GM21526 (cell line): ENCODE data around the gene TMEM192.
"Not testable (repeated sequence)": the region's sequence is repeated elsewhere in the genome, so short reads cannot be mapped to it uniquely, and the experiment has no call there.

Source experiments
- ATAC-seq: cut with Tn5 transposase; IDR thresholded peaks from one replicate; pipeline ENCODE4 v1.9.1; 2021; ENCODE audit warnings: moderate library complexity; ENCODE audit not compliant: unreplicated experiment, low FRiP score

The TMEM192 gene

DNA sequence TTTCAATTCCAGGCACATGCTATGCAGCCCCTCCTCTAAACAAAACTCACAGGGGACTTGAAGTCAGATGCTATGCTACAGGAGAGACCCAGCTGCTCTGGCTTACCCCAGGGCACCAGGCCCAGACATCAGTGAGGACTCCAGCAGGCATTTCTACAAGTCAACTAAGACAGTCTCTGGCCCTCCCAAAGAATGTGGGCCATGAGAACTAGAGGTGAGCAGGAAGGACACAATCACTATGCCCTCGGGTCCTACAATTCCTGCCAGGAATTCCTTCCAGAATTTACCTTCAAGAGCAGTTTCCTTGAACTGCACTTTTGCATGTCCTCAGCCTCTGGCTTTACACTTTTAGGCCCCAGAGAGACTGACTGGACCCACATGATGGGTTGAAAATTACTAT lies 17.4 kb downstream of the TMEM192 start:
- ATAC-seq, result no peak

DNA sequence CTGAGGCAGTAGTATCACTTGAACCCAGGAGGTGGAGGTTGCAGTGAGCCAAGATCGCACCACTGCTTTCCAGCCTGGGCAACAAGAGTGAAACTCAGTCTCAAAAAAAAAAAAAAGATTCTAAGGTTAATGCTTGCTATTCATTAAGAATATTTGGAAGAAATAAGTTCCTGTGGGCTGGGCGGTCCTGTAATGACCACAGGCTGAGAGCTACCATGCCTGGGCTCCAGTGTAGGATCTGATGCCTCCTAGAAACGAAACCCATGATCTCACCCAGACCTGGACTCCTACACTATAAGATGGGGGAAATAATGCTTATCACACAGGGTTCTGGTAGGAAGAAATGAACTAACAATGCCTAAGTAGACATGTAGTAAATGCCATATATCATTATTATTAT lies 17.8 kb downstream of the TMEM192 start:
- no peak for ATAC-seq

DNA sequence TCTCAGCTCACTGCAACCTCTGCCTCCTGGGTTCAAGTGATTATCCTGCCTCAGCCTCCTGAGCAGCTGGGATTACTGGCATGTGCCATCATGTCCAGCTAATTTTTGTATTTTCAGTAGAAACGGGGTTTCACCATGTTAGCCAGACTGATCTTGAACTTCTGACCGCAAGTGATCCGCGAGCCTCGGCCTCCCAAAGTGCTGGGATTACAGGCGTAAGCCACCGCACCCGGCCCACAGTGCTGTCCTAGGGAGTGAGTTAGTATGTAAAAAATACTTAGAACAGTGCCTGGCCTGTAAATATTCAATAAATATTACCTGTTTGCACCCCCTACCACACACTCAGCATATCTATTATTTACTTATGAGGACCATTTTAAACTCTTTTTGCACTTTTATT lies 20.5 kb downstream of the TMEM192 start:
- ATAC-seq, result not testable (repeated sequence)

DNA sequence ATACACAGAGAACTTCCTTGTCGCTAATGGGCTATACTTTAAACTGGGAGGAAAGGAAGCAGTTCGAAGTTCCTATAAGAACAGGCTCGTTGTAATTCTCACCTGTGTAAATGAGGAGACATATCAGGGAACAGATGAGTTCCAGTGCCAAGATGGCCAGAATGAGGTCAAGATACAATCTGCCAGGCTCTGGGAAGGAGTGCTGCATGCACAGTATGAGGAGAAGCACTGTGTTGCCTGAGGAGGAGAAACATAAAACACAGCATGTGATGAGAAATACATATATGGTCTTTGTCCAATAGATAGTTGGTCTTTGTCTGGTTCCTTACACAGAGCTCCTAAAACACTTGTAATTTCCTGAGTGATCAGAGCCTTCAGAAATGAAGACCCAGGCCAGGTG lies 24.3 kb downstream of the TMEM192 start:
- no peak for ATAC-seq

DNA sequence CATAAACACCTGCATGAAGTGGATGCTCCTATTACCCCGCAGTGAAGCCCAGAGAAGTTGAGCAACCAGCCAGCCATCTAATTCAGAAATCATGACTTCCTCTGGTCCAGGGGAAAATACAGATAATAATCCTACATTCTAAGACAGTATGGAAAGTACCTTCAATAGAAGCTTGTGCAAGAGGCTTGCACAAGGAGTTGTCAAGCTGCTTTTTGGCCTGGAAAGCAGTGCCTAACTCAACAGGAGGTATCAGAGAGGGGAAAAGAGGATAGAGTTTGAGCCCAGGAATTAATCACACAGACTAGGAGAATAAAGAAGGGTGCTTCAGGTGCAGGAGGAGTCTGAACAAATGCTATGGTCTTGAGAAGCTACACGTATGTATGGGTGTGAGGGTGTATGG lies 26.7 kb downstream of the TMEM192 start:
- no peak for ATAC-seq

DNA sequence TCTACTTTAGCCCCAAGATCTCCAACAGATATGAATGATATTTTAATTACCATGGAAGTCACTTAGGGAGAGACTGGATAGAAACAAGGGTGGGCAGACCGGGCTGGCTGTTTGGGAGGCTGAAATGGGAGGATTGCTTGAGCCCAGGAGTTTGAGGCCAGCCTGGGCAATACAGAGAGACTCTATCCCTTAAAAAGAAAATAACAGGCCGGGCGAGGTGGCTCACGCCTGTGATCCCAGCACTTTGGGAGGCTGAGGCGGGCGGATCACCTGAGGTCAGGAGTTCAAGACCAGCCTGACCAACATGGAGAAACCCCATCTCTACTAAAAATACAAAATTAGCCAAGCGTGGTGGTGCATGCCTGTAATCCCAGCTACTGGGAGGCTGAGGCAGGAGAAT lies 27.9 kb downstream of the TMEM192 start:
- ATAC-seq, result not testable (repeated sequence)

DNA sequence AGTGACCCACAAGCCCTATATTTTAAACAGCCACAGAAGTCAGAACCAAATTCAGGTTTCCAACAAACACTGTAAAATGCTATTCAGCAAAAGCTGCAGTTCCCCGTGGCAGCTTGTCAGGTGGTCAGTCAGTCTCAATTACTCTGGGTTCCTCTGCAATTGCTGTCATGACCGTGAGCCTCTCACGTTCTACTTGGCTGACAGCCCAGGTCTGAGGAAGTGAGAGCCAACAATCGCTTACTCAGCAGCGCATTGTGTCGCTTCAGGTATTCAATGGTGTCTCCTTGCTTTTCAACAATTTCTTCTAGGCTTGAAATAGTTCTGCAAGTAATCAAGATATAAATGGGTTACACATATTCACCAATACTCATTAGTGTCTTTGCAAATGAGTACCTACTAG lies 33.2 kb downstream of the TMEM192 start:
- ATAC-seq, result no peak

DNA sequence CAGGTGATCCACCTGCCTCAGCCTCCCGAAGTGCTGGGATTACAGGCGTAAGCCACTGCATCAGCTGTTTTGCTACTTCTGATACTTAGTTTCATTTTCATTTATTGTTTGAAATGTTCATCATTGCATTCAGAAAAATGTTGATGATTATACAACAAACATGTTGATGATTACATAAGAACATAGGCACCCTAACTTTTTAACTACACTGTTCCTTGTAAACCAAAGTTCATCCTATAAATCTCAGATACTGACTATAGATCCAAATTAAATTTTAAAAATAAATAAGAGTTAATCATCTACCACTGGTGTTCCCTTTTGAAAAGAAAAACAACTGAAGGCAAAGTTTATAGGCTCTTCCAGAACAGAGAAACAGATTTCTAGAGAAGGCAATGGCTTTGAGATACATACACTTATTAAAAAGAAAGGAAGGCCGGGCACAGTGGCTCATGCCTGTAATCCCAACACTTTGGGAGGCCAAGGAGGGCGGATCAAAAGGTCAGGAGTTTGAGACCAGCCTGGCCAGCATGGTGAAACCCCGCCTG lies 35.6 kb downstream of the TMEM192 start:
- ATAC-seq, result no peak

DNA sequence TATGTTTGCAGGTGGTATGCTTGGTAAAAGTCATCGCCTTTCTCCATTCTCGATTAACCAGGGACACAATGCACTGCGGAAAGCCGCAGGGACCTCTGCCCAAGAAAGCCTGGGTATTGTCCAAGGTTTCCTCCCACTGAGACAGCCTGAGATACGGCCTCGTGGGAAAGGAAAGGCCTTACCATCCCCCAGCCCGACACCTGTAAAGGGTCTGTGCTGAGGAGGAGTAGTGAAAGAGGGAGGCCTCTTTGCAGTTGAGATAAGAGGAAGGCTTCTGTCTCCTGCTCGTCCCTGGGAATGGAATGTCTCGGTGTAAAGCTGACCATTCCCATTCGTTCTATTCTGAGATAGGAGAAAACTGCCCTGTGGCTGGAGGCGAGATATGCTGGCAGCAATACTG lies 39.3 kb downstream of the TMEM192 start:
- not testable (repeated sequence) for ATAC-seq

DNA sequence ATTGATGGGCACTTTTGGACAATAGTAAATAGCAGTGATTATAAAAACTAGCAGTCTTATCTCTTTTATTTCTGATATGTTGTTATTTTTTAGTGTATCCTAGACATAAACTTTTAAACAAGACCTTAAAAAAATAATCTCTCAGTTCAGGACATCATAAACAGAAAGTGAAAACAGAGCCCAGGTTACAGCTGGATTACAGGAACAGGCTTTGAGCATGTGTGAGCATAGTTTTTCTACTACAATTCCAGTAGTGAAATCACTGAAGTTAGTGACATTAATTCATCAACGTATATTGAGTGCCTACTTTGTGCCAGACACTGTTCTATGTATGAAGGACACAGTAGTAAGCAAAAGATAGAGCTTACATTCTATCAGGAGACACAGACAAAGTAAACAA lies 42.1 kb downstream of the TMEM192 start:
- ATAC-seq, result no peak

DNA sequence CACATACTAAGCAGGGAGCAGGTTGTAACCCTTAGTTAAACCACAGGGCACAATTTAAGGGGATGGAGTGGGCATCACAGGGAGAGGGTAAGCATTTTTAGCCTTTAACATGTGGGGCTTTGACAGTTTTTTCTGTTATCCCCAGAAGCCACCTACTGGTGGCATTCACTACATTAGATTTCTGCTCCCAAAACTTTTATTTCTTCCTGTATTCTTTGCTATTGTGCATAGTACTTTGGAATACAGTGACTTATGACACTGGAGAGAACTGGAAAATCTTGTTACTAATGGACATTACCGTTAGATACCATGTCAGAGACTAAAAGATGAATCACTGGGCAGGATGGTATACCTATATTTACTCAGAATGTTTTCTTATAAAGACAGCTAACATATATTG lies 51.7 kb downstream of the TMEM192 start:
- no peak for ATAC-seq

DNA sequence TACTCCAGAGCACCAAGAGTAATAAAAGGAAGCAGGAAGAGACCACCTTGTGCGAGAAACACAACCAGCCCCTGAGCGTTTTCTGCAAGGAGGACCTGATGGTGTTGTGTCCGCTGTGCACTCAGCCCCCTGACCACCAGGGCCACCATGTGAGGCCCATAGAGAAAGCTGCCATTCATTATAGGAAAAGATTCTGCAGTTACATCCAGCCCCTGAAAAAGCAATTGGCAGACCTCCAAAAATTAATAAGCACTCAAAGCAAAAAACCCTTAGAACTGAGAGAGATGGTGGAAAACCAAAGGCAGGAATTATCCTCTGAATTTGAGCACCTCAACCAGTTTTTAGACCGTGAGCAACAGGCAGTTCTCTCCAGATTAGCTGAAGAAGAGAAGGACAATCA lies 53.3 kb downstream of the TMEM192 start:
- ATAC-seq, result no peak

DNA sequence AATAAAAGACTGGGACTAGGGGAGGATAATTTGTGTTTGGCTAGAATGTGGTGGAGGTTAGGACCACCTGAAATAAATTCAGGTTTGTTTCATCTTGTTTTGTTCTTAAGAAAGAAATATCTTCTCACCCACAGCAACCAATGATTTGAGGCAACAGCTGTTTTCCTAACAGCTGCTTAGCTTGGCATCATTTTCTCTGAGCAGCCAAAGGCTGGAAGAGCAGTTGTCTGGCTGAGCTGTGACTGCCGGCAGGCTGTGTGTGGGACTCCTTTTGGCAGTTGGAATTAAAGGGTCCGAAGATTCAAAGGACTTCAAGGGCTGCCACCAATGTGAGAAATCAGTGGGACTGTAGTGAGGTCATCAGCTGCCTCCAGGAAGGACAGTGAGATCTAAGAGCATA lies 54.0 kb downstream of the TMEM192 start:
- no peak for ATAC-seq

DNA sequence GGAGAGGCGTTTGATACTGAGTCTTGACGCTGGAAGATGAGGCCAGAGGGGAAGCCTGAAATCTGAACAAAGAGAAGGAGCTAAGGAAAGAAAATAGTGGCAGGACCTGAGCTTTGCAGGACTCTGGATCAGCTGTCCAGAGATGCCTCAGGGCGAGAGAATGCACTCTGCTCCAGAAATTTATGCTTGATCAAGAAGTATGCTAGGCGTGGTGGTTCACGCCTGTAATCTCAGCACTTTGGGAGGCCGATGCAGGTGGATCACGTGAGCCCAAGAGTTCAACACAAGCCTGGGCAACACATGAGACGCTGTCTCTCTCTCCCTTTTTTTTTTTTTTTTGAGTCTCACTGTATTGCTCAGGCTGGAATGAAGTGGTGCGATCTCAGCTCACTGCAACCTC lies 57.1 kb downstream of the TMEM192 start:
- no peak for ATAC-seq

DNA sequence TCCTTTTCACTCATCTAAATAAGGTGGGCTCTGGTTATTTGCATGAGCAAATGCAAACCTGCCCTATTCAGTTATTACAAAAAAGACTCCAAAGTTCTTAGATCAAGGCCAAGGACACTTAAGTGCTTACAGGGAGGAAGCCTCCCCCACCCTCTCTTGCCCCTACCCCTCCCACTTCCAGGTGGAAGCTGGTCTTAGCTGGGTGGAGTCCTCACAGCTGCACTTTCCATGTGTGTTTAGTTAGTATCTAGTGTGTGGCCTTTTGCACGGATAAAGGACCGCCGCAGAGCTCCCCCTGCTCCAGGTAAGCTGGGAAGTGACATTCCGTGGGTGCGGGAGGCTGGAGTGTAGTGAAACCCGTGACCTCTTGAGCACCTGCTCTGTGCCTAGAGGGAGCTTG lies 59.0 kb downstream of the TMEM192 start, which contains the start of gene TRIM75:
Gene TRIM75, plus strand, starts transcription at position 222 of the 400 bp plus-strand sequence. CDS start 5,282 bp downstream, outside the sequence.
- ATAC-seq, result no peak

DNA sequence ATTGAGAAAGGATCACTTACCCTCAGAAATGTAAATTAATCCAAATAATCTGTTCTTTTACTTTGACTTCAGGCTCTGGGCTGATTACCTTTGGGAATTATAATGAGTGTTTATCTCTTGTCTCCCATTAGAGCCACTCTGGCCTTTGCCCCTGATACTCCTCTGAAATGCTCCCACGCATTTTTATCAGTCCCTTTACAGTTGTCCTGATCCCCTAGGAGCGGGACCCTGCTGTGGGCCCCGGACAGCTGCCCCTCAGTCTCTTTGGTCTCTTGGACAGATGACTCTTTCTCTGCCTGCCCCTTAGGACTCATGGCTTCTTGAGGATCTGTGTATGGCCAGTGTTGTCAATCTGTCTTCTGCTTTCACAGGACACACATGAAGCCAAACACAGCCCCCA lies 60.0 kb downstream of the TMEM192 start:
- no peak for ATAC-seq

DNA sequence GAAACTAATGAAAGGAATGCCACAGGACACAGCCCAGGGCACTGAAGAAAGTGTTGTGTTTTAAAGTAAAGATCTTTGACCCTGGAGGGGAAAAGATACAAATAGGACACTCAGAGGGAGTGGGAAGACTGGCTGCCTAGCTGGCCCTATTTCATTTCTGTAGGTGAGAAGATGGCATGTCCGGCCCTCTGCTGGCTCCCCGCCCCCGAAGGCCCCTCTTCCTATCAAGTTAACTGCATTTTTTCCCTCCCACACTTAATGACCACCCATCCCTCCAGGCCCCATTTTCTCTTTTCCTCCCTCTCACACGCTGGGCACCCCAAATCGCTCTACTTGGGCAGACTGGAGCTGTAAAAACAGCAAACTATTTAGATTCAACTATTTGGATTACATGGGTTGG lies 64.5 kb downstream of the TMEM192 start:
- no peak for ATAC-seq

DNA sequence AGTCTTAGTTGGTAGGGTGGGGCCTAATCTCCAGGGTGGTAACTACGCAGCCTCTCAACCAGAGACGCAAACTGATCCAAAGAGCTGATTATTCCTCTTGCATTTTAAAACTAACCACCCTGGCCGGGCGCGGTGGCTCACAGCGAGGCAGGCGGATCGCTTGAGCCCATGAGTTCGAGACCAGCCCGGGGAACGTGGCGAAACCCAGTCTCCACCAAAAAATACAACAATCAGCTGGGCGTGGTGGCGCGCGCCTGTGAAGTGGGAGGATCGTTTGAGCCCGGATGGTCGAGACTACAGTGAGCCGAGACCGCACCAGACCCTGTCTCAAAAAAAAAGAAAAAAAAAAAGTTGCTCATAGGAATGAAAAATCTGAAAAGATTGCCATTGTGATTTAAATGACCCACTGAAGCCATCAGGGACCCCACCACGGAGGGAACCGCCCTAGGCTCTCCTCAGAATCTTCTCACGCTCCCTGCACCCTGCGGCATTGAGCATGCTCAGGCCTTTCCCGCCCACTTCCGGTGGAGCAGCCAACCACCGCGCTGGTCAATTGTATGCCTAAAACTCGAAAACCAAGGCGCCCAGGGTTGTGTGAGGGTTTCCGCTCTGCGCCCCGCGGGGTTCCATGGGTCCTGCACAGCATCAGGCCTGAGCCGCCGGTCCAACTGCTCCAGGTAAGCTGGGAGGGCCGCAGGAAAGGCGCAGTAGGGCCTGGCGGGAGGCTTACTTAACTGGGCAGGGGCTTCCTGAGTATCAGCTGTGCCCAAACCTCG lies 81.0 kb downstream of the TMEM192 start, which contains the start of gene TRIM60:
Gene TRIM60, plus strand, starts transcription at position 564 of the 776 bp plus-strand sequence. CDS start 8,074 bp downstream, outside the sequence.
- no peak for ATAC-seq

DNA sequence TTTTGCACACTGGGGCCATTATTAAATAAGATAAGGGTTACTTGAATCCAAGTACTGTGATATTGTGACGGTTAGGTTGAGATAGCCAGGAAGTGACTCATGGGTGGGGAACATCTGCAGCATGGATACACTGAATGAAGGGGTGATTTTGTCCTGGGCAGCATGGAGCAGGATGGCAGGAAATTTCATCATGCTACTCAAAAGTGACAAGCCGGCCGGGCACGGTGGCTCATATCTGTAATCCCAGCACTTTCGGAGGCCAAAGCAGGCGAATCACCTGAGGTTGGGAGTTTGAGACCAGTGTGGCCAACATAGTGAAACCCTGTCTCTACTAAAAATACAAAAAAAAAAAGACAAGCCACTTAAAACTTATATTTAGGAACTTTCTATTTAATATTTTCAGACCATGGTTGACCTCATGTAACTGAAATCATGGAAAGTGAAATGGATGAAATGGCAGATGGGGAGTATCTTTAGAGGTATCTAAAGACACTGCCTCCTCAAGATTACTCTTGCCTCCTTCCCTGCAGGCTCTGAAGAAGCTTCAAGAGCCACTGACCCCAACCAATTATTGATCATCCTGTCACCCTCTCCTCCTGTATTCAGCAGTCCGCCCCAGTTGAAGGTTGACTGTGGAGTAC lies 84.8 kb downstream of the TMEM192 start:
- no peak for ATAC-seq

DNA sequence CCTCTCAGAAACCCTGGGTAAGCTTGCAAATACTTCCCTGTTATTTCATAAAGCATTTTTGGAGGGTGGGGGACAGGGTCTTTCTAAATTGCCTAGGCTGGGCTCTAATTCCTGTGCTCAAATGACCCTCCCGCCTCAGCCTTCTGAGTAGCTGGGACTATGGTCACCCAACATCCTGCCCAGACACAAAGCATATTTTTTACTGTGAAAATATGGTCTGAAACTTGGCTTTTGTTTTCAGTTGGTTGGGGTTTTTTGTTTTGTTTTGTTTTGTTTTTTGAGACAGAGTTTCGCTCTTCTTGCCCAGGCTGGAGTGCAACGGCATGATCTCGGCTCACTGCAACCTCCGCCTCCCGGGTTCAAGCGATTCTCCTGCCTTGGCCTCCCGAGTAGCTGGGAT lies 86.9 kb downstream of the TMEM192 start:
- ATAC-seq, result not testable (repeated sequence)
